A549 treated with AZD9567 at 1 μM for 4 hours (cell line): ENCODE data around the gene OR51A4. TPM values are rescaled to one million over a fixed set of nuclear protein-coding genes. Genes with fewer than 3 reads are reported as not detected.

ENCODE experiments used
- total RNA-seq: library from RNA; stranded (reverse); fragments of 200-300 nt; extraction: Qiagen RNA extraction; gene quantifications from 5 replicates; pipeline ENCODE4 v1.2.3, GENCODE V29; 2022; ENCODE audit not compliant: insufficient read depth

The OR51A4 gene
- total RNA-seq: not detected in 5 replicates

GRCh38 chr11:4947505-4947904 lies at the start of gene OR51A4:
Gene OR51A4 (minus strand): TSS chr11:4947605. CDS start chr11:4947100, 505 bp downstream.

GRCh38 chr11:4994551-4994950 lies 47.1 kb upstream of the OR51A4 start, which contains the start of gene OR51L1:
Gene OR51L1 (plus strand): TSS chr11:4994851. CDS start chr11:4998983, 4,132 bp downstream.

GRCh38 chr11:4955613-4956012 lies 8.2 kb upstream of the OR51A4 start, which contains the start of gene OR51A2:
Gene OR51A2 (minus strand): TSS chr11:4955713. CDS start chr11:4955713, 0 bp downstream.

GRCh38 chr11:4924239-4924638 lies 23.2 kb downstream of the OR51A4 start, which contains the start of gene OR51G1:
Gene OR51G1 (minus strand): TSS chr11:4924339. CDS start chr11:4924339, 0 bp downstream.

GRCh38 chr11:4919250-4919649 lies 28.2 kb downstream of the OR51A4 start, which contains the start of gene OR51G2:
Gene OR51G2 (minus strand): TSS chr11:4919350. CDS start chr11:4915663, 3,687 bp downstream.

GRCh38 chr11:4903484-4903883 lies 43.9 kb downstream of the OR51A4 start, which contains the start of gene OR51A7:
Gene OR51A7 (plus strand): TSS chr11:4903783. CDS start chr11:4907370, 3,587 bp downstream.

Other genes with a start within 250 kb of the OR51A4 start
- gene OR51E2, start 249.8 kb downstream of the OR51A4 start, total RNA-seq: not detected in 5 replicates
- gene MMP26, start 242.8 kb downstream of the OR51A4 start, total RNA-seq: not detected in 5 replicates
- gene OR51F1, start 177.7 kb downstream of the OR51A4 start, total RNA-seq: not detected in 5 replicates
- gene OR52R1, start 143.2 kb downstream of the OR51A4 start, total RNA-seq: not detected in 5 replicates
- gene OR51F2, start 126.3 kb downstream of the OR51A4 start, total RNA-seq: not detected in 5 replicates
- gene OR51S1, start 98.4 kb downstream of the OR51A4 start, total RNA-seq: not detected in 5 replicates
- gene OR51T1, start 65.7 kb downstream of the OR51A4 start, total RNA-seq: not detected in 5 replicates
- not detected in 5 replicates for gene OR51A7, start 43.8 kb downstream of the OR51A4 start, total RNA-seq
- gene OR51G2, start 28.3 kb downstream of the OR51A4 start, total RNA-seq: not detected in 5 replicates
- not detected in 5 replicates for gene OR51G1, start 23.3 kb downstream of the OR51A4 start, total RNA-seq
- not detected in 5 replicates for gene OR51A2, start 8.1 kb upstream of the OR51A4 start, total RNA-seq
- not detected in 5 replicates for gene OR51L1, start 47.2 kb upstream of the OR51A4 start, total RNA-seq
- not detected in 5 replicates for gene OR52J3, start 98.9 kb upstream of the OR51A4 start, total RNA-seq
- gene OR52E2, start 112.0 kb upstream of the OR51A4 start, total RNA-seq: not detected in 5 replicates
- not detected in 5 replicates for gene OR52E1, start 122.0 kb upstream of the OR51A4 start, total RNA-seq
- gene OR52A5, start 190.8 kb upstream of the OR51A4 start, total RNA-seq: not detected in 5 replicates
- not detected in 5 replicates for gene OR52A1, start 207.2 kb upstream of the OR51A4 start, total RNA-seq